Hematopoietic multipotent progenitor cell (in vitro differentiated cells): ENCODE data around the gene THSD7B. TPM values are rescaled to one million over a fixed set of nuclear protein-coding genes. Genes with fewer than 3 reads are reported as not detected.

ENCODE experiments used
- DNase-seq, 3 donors: peaks; one replicate each; pipeline ENCODE4 v3.0.0-alpha.2; 2011 to 2015; ENCODE audit warnings: low read depth in 2 of 3, low spot score in 2 of 3
- total RNA-seq: library from RNA; depleted of rRNA; stranded (reverse); fragments of >200 nt; gene quantifications from one replicate; pipeline ENCODE4 v1.2.3, GENCODE V29; 2012

The THSD7B gene
- total RNA-seq, 1 donor = not detected

DNA sequence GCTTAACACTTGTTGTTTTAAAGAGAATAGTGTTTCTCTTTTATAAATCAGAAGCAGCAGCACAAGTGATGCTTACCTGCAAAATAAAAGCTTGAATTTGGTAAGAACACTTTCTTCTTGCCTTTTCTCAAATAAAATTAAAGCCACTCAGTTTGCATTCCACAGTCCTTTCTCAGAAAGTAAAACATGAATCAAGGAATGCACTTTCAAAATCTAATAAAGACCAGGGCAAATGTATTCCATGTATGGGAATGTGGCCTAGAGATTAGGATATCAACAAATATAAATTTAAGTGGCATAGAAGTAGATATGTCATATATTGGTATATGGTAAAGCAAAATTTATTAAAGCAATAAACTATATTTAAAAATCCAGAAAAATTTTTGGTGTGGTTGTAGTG is 352.8 kb downstream of the THSD7B start:
- DNase-seq = no peak

DNA sequence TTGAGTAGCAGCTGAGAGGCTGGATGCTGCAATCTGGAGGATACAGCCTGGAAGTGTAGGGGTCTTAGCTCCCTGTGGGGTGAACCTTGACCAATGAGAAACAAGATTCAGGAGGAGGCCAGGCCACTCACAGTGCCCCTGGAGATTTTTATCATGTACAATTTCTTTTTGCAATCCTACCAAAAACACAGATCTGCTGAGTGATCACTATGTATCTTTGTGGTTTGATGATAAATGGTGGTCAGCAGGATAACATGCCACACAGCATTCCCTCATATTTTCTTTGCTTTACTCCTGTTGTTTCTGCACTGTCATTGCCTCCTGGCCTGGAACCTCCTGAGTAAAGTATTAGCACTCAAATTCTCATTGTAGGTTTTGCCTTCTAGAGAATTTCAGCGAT is 357.9 kb downstream of the THSD7B start:
- DNase-seq = no peak

GRCh38 chr2:137133225-137133624 is 367.9 kb downstream of the THSD7B start:
- DNase-seq = no peak

DNA sequence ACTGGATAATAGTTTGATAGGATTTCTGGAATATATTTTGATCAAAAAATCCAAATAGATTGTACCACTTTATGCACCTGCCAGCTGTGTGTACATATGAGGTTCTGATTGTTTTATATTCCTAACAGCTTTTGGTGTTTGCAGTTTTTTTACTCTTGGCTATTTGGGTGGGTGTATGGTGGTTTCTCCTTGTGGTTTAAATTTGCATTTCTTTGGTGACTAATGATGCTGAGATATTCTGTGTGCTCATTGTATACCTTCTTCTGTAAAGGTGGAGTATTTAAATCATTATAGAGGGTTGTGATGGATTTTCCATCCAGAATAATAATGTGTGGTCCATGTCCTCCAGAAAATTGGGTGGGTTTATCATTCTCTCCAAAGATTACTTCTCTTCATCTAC is 372.9 kb downstream of the THSD7B start:
- no peak for DNase-seq

DNA sequence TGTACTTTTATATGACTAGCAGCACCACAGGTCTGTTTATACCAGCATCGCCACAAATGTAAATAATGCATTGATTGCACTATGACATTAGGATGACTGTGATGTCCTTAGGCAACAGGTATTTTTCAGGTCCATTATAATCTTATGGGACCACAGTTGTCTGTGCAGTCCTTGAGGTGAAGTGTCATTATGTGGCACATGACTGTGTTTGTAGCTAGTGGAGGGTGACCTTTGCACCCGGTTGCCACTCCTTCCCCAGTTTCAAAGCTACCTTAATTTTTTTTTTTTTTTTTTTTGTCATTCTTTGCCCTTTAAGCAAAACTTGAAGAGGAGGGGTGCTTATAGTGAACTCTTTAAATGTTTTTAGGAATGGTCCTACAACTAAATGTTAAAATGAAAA is 386.4 kb downstream of the THSD7B start:
- no peak for DNase-seq

- no peak for DNase-seq
Measured at GRCh38 chr2:137154946-137155345, 389.6 kb downstream of the THSD7B start.

DNA sequence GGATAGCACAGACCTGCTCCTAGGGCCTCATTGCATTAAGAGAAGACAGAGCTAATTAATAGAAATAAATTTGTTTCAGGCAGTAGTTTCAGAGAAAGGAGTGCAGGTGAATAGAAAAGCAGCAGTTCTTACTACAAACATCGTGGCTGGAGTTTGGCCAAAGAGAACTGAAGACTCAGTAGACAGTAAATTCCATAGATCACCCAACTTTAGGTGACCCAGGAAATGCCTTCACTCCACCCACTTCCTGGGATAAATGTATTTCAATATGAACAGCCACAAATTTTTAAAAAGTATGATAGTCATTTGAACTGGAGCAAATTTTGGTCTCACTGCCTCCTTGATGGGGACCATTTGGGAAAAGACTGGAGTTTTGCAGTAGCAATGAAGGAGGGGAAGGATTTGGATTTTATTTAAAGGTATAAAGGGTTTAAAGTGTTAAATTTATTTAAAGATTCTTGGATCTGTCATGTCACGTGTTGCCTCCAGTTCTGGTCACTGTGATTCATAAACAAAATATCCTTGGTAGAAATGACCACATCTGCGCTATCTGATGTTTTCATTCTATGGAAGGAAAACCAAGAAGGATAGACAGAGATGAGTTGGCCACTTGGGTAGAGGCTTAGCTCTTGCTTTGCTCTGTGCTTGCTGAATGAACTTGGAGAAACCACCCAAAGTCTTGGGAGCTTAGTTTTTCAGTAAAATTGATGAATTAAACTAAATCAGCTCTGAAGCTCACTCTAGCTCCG is 390.2 kb downstream of the THSD7B start:
- no peak for DNase-seq

- DNase-seq = no peak
Measured at GRCh38 chr2:137156221-137156844, 391.0 kb downstream of the THSD7B start.

DNA sequence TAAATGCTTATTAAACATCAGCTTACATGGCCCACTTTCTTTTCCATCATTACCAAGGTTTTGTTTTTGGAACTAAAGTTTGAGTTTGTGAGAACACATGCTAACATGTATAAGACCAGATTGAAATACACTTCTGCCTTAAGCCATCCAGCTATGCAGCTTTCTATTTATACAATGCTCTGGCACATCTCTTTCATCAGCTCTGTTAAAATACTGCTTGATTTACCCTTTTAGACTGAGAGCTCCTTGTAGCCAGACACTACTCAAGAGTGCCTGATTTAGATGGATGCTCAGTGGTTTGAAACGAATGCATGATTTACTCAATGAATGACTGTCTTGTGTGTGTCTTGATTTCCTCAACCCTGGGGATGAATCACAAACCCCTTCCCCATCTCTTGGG is 392.5 kb downstream of the THSD7B start:
- DNase-seq = no peak

GRCh38 chr2:137161250-137161649 is 395.9 kb downstream of the THSD7B start:
- no peak for DNase-seq

DNA sequence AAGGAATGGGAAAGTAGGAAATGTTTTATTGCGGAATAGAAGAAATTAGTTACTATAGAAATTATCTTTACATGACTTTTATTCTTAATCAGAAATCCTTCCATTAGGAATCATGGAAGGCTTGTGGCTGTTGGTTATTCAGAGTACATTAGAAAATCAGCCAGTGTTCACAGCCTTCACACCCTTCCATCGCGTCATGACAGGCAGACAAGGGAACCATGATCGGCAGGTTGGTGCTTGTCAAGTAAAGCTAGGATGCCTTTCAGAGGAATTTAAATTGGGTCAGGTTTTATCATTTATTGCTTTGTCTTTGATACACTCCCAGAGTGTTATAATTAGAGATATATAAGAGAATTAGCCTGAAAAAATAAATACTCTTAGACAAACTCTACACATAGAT is 400.6 kb downstream of the THSD7B start:
- DNase-seq = no peak

GRCh38 chr2:137167651-137168050 is 402.3 kb downstream of the THSD7B start:
- no peak for DNase-seq

- no peak for DNase-seq
Measured at GRCh38 chr2:137168552-137168951, 403.2 kb downstream of the THSD7B start.

- no peak for DNase-seq
Measured at GRCh38 chr2:137172162-137172561, 406.8 kb downstream of the THSD7B start.

- no peak for DNase-seq
Measured at GRCh38 chr2:137173463-137173862, 408.1 kb downstream of the THSD7B start.

DNA sequence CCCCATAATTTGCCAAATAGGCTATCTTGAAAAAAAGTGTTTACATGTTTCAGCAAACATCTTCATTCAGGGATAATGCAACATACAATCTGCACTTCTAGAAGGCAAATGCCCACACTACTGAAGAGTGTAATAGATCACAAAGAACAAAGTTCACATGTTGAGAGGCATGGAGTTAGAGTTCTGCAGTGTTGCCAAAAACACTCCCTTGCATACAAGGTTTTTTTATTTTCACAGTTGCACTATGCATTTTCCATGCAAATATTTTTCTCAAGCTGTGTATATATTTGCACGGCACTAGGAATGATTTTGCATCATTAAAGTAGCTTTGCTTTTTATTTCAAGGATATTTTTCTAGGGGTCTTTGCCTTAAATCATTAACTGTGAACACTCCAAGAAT is 409.9 kb downstream of the THSD7B start:
- DNase-seq = no peak

- no peak for DNase-seq
Measured at GRCh38 chr2:137178951-137179377, 413.6 kb downstream of the THSD7B start.

- no peak for DNase-seq
Measured at GRCh38 chr2:137179542-137179941, 414.2 kb downstream of the THSD7B start.

GRCh38 chr2:137180012-137180411 is 414.7 kb downstream of the THSD7B start:
- DNase-seq = no peak

- no peak for DNase-seq
Measured at GRCh38 chr2:137181370-137181769, 416.0 kb downstream of the THSD7B start.

DNA sequence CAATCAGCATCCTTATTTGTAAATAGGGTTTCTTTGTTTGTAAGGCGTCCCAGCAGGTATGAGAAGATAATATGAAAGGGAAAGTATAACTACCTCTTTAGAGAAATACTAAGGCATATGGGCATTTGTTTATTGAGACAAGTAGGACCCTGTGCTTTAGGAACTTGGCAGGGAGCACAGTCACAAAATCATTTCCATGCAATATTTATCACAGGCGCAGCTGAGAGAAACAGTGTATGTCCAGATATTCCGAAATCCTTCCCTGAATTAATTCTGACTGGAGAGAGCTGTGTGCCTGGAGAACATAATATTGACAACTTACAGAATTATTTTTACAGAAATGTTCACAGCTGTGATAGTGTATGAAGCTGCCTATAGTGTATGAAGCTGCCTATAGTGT is 416.7 kb downstream of the THSD7B start:
- DNase-seq = no peak

DNA sequence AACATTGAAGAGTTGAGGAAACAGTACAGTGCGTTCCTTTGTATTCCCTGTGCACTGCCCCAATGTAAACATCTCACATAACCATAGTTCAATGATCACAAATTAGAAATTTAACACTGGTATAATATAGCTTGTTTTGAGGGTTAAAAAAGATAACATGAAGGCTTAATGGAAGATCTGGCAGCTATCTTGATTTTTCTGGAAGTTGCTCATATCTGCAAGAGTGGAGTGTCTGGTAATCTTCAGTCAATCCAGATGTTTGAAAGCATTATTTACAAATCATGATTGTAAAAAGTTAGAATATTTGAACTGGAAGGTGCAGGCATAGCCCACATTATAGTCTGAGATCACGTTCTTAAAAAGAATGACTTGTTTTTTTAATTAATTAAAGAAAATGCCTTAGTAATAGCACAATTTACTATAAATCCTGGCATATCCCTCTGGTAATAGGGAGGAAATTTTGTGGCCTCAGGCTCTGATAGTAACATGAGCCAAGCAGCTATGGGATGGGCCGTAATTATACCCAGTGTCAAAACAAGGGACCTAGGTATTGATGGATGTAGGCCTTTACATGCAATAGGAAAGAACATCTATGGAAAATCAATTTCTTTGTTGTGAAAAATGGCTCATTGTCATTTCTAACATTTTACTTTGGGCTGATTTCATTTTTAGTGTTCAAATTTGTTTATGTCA is 418.0 kb downstream of the THSD7B start:
- no peak for DNase-seq
